GM18907 (cell line): ENCODE data around the gene NT5C3A.
A peak's percentile ranks its signal among the peaks of the same experiment; 100 is the strongest.
"Not testable (repeated sequence)": the region's sequence is repeated elsewhere in the genome, so short reads cannot be mapped to it uniquely, and the experiment has no call there.

Source experiments
- ATAC-seq: cut with Tn5 transposase; IDR thresholded peaks from one replicate; pipeline ENCODE4 v1.9.1; 2021; ENCODE audit warnings: mild to moderate bottlenecking, moderate library complexity; ENCODE audit not compliant: unreplicated experiment

NT5C3A gene

DNA sequence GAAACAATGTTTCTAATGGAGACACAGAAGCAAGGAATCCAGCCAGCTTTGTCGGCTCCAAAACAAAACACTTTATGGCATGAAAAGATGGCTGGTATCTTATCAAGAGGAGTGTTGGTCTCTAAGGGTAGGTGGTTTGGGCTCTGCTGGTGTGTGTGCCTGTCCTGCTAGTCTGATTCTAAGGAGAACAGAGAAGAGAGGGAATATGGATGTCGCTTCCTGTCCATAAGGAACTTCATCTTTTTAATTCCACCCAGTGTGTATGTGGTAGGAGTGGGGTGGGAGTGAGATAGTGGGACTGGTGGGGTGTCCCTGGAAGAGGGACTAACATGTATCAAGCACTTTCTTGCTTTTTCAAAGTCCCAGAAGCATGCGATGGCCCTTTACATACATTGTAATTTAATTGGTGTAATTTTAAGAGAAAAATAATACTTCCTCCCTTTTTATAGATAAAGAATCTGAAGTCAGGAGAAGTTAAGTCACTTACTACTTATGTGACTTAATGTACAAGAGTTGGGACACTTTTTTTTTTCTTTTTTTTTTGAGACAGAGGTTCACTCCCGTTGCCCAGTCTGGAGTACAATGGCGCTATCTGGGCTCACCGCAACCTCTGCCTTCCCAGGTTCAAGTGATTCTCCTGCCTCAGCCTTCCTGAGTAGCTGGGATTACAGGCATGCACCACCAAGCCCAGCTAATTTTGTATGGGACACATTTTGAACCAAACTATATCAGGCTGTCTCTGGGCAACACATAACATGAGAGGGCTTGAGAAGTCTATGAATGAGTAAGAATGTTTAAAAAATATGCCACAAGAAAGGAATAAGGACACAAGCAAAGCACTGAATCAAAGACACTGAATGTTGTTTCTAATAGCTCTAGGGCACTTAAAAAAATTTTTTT is 18.8 kb downstream of the NT5C3A start:
- no peak for ATAC-seq

DNA sequence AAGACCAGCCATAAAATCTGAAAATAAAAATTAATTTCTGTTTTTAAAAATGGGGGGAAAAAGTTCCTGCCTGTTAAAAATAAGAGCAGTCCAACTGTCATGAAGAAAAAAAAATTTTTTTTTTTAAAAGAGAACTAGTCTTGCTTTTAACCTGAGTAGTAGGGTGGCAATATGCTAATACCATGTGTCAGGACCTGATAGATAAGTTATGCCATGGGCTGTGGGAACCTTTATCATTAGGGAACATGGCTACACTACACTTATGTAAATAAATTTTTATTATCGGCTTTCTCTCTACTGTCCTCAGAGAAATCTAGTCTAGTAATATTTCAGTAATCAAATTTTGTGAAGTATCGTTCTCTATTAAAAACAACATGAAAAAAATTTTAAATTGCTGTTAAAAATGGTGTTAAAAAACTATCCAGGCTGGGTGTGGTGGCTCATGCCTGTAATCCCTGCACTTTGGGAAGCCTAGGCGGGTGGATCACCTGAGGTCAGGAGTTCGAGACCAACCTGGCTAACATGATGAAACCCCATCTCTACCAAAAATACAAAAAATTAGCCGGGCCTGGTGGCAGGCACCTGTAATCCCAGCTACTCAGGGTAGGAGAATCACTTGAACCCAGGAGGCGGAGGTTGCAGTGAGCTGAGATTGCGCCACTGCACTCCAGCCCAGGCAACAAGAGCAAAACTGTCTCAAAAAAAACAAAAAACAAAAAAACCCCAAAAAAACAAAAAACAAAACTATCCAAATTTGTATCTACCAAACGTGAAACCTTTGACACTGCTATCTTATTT is 20.7 kb downstream of the NT5C3A start:
- no peak for ATAC-seq

DNA sequence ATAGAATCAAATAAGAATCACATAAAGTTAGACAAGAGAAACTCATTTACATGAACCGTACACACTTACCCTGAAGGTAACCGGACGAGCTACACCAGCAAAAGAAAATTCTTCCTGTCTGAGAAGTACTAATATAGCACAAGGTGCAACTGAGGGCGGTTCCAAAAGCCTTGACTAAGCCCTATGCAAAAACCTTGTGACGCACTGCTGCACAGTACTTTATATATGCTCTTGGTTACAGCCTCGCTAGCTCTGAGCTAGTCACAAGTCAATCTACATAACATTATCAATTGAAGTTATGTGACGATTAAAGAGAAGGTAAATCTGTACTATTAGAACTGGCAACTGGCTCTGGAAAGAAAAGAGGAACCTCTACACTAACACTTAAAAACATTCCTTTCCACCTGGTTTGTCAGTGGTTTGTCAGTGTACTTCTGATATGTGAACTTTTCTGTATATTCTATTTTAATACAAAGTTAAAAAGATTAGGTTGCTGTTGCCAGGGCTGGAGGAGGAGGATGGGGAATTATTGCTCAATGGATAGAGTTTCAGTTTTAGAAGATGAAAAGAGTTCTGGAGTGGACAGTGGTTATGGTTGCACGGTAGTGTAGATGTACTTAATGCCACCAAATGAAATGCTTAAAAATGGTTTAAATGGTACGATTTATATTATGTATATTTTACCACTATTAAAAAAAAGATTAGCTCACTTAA is 21.6 kb downstream of the NT5C3A start:
- ATAC-seq: peak; percentile 95

DNA sequence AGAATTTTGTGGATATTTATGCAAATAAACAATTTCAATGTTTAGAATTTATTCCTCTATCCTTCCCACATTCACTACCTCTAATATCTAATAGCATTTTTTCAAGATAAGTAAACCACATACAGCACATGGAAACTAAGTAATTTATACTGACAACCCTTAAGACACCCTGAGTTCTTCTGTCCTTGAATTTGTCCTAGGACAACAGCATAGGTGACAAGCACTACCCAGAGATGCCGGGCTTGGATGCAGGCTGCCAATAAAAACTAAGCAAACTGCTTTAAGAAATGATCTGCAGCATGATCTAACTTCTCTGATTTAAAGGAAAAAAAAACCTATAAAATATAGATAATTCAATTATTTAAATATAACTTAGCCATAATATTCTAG is 22.7 kb downstream of the NT5C3A start:
- no peak for ATAC-seq

DNA sequence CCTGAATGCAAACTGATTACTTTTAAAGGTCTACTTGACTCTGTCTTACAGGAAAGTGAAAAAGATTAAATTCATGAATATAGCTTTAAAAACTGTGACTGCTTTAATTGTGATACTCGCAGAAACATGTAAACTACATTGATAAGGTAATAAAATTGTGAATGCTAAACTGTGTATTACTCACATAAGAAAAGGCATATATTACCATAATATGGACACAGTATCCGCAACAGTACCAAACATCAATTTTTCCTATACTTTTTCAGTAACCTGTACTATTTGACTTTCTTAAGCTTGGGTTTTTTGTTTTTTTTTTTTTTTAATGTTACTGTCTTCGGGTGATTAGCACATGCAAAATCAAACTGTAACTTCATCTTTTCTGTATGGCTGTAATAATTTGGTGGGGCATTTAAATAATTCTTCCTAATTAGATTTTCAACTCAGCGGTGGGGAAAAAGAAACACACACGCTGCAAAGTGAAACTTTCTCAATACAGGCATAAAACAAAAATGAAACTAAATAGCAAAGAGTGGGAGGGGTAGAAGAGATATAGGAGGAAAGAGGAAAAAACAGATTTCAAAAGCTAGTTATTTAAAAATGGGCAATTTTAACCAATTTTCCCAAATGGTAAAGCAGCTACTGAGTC is 23.2 kb downstream of the NT5C3A start:
- peak; percentile 43 for ATAC-seq

DNA sequence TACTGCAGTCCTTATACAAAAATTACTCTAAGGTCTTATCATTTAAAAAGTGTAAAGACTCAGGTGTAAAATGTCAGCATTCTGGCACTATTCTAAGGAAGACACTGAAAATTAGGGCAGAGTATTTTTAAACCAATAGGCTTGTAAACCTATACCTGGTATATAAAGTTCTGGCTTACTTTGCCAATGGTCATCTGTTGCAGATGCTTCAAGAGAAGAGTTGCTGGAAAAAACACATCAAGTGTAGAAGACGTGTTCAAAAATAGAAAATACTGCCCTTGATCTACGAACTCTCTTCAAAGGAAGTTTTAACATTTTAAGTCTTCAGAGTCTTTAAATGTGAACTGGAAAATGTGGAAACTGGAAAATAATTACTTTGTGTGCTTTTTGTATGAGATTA is 23.9 kb downstream of the NT5C3A start:
- no peak for ATAC-seq

DNA sequence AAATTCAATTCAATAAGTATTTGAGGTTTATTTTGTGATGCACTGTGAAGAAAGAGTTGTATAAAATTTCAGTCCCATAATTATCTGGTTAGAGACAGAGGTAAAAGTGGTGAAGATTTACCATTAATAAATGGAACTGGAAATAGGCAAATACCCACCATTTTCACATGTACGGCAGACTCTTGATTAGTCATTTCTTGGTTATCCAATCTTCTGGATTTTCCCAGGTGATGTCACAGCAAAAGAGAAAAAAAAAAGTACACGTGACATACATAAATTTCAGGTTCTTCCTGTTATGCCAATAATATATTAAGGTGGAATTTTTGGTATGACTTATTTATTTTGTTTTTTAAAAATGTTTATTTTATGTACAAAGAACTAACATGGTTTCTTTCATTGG is 26.8 kb downstream of the NT5C3A start:
- no peak for ATAC-seq

DNA sequence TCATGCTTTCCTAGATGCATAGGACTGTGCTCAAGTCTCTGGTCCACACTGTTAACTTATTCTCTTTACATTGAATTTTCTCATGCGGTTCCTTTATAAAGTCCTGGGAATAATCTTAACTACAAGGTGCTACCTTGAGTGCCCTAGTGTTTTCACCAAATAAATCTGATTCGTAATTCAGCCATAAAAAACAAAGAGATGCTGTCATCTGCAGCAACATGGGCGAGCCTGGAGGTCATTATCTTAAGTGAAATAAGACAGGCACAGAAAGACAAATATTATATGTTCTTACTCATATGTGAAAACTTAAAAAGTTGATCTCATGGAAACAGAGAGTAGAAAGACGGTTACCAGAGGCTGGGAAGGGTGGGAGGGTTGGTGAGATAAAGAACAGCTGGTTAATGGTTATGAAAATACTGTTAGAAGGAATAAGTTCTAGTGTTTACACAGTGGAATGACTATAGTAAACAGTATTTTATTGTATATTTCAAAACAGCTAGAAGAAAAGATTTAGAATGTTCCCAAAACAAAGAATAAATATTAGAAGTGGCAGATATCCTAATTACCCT is 38.3 kb downstream of the NT5C3A start:
- ATAC-seq: no peak

DNA sequence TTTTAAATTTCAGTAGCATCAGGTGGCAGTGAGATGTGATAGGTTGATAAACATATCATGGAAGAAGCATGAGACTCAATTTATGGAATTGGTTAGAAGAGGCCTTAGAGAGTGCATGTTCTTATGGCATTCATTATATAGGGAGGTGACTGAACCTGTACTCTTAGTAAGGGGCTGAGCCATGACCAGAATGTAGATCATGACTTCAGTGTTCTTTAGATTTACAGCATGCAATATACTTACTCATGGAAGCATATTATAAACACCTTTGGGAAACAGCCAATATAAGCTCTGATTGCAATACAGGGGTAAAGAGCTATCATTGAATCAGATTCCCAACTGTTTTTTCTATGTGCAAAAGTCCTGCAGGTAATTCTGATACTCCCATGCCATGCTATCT is 50.2 kb downstream of the NT5C3A start:
- ATAC-seq: no peak

DNA sequence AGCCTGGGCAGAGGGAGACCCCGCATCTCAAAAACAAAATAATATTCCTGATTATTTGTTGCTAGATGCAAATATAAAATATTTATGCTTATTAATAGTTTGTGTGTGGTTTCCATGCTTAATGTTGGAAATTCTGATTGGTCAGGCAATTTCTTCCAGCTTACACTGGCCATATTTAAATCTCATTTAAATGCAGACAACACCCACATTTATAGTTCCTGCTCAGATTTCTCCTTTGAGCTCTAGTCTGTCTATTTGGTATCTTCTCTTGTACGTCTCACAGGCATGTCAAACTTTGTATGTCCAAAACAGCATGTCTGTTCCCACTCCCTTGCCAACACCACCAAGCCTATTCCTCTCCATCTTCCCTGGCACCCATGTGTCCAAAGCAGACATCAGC is 52.8 kb downstream of the NT5C3A start:
- ATAC-seq: no peak

GRCh38 chr7:33005690-33006089 is 56.9 kb downstream of the NT5C3A start:
- ATAC-seq: not testable (repeated sequence)

- not testable (repeated sequence) for ATAC-seq
Observed at GRCh38 chr7:33005193-33005592, 57.4 kb downstream of the NT5C3A start.

GRCh38 chr7:33004104-33004616 is 58.4 kb downstream of the NT5C3A start:
- not testable (repeated sequence) for ATAC-seq

GRCh38 chr7:33003111-33003510 is 59.5 kb downstream of the NT5C3A start:
- not testable (repeated sequence) for ATAC-seq

DNA sequence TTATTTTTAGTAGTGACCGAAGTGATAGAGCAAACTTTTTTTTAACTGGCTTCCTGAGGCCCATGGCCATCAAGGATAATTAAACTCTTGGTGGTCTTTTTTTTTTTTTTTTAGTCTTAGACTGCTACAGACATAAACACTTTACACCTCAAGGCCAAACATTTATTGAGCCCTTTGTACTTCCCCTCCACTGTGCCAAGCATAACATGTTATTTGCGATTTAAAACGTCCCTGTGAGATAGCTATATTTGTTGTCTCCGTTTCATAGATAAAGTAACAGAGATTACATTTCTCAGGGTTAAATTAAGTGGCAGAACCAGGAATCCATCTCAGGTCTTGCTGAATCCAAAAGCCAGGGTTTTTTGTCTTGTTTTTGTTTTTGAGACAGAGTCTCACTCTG is 63.2 kb downstream of the NT5C3A start:
- ATAC-seq: not testable (repeated sequence)

- ATAC-seq: peak; percentile 80
Observed at GRCh38 chr7:32998361-32999171, 64.0 kb downstream of the NT5C3A start.

DNA sequence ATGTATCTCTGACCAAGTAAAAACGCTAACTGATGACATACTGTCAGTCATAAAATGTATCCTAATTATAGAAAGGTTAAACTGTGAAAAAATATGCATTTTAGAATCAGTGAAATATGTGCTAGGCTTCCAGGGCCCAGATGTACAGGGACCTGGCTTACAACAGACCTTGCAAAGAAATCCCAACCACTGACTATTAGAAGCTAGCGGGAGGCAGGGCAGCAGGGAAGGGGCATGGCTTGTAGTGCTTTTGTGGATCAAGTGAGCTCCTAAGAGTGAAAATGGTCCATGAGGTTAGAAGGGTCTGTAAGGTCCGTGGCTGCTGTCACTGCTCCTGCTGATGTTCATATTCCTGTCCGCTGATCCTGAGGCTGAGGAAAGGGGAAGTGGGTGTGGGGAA is 64.6 kb downstream of the NT5C3A start:
- ATAC-seq: peak; percentile 8

DNA sequence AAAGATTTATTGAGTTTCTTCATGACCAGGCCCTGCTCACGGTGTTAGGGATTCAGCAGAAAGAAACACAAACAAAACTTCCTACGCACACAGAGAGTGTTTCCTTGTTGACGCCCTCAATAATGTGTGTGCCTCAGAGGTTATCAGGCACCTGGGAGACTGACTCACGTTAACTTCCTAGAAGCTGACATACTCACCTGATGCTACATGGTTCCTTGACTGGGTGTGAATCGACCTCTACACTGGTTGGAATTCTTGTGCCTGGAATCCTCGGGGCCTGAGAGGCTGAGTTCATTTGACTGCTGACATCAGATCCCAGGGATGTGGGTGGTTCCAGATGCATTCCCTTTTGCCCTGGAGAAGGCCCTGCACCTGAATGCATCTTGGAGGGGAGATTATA is 69.8 kb downstream of the NT5C3A start:
- not testable (repeated sequence) for ATAC-seq

- ATAC-seq: not testable (repeated sequence)
Observed at GRCh38 chr7:32991975-32992700, 70.4 kb downstream of the NT5C3A start.
